Measurements from ENCODE around the gene DNAJC15. TPM values are rescaled to one million over a fixed set of nuclear protein-coding genes. Genes with fewer than 3 reads are reported as not detected.

Gene DNAJC15
- polyA plus RNA-seq, 1 donor from 2014 or later: 36.7 TPM

DNA sequence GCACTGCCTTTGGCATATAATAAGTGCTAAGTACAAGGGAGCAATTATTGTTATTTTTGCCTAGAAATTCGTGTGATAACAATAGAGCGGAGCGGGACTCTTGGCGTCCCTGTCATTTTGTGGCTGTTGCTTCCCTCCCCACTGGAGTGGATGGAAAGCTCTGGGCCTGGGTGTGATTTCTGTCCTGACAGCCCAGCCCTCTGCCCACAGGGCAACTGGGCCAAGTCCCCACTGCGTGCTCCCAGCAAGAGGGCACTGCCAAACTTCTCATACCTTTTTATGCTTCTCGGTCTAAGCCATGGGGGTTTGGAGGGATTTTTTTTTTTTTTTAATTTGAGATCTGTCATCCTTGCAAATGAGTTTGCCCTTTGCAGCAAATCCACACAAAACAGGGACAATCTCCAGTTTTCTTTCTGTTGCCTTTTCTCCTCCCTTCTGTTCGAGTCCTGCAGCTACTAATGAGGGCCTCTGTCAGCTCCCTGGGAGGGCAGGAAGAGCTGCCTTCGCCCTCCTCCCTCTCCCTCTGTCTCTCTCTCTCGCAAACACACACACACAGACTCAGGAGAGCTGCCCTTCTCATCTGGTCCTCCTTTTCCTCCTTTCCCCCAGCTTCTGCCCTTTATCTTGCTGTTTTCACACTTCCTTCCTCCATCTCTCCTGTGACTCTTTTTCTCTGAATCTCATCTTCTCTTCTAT is 103.9 kb downstream of the DNAJC15 start:
- Mint-ChIP-seq H3K36me3 (no peaks in the 10 kb centered on the region), H3K27ac (no peak overlapping the region), H3K4me3 (peak overlapping the region in 3 of 4 donors; percentile 2 to 75 (median 31))

DNA sequence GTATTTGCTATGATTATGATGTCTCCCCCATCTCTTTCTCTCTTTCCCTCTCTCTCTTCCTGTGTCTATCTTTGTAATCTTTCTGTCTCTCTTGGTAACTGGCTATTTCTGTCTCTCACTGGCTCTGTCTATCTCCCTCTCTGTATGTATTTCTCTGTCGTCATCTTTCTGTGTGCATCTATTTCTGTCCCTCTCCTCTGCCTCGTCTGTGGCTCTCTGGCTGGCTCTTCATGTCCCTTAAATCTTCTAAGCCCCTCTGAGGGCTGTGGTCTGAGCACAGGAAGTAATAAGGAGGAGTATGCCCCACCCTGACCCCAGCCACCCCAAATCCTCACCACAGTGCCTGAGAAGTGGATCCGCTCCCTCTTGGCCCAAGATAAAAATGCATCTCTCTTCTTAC is 104.4 kb downstream of the DNAJC15 start:
- Mint-ChIP-seq H3K36me3 (no peaks in the 10 kb centered on the region), H3K9me3 (peaks cover 0 to 2% (median 0%) of the 10 kb centered on the region in 3 donors), H3K27ac (no peak overlapping the region), H3K27me3 (peaks cover 19% of the 10 kb centered on the region), H3K4me1 (peaks cover 17 to 27% (median 25%) of the 10 kb centered on the region in 3 donors), H3K4me3 (peak overlapping the region; percentile 31 to 87 (median 76))

More for the DNA sequence above, 103.9 kb downstream of the DNAJC15 start:
- Mint-ChIP-seq H3K9me3 (peaks cover 0 to 2% (median 0%) of the 10 kb centered on the region in 3 donors), H3K4me1 (peaks cover 16 to 27% (median 25%) of the 10 kb centered on the region in 3 donors), H3K27me3 (peaks cover 19% of the 10 kb centered on the region)

DNA sequence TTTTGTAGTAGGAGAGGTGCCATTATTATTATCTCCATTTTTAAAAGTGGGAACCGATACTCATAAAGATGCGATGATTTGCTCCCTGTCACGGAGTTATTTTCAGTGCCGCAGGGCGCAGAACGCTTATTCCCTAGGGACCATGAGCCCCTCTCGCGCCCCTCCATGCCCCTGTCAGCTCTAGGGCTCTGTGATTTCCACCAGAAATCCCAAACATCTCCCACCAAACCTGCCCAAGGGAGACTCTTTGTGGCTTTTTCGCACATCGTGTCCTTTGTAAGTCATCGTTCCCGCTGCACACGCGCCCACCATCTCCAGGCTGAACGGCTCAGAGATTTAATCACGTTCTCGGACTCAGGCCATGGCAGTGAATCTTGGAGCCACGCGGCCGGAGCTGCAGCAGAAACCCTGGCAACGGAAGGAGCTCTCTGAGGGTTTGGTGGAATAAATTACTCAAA is 105.1 kb downstream of the DNAJC15 start:
- Mint-ChIP-seq H3K27me3 (peaks cover 19% of the 10 kb centered on the region), H3K36me3 (no peaks in the 10 kb centered on the region), H3K27ac (no peak overlapping the region), H3K4me1 (peaks cover 17 to 27% (median 25%) of the 10 kb centered on the region in 3 donors), H3K9me3 (peaks cover 0 to 2% (median 0%) of the 10 kb centered on the region in 3 donors), H3K4me3 (peak overlapping the region; percentile 65 to 87 (median 80))

DNA sequence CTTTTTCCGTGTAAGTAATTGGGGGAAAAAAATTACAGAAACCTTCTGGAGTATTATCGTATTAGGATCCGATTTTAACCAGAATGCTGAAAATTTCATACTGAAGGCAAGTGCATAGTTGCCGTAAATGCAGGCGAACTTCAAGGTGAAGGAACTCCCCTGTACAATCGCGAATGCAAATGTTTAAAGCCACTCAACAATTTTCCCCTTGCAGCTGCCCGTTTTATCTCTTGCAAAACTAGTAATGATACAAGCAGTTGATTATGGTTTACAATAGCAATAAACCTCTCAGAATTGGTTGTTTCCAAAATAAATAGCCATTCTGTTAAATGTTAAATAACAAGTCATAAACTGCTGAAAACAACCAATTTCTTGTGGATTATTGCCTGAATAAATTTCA is 105.7 kb downstream of the DNAJC15 start:
- H3K4me1 Mint-ChIP-seq: peaks cover 17 to 27% (median 25%) of the 10 kb centered on the region in 3 donors
- peak overlapping the region in 3 of 4 donors; percentile 65 to 87 (median 74) for H3K4me3 Mint-ChIP-seq
- no peak overlapping the region for H3K27ac Mint-ChIP-seq
- H3K36me3 Mint-ChIP-seq: no peaks in the 10 kb centered on the region
- H3K9me3 Mint-ChIP-seq: peaks cover 0 to 2% (median 0%) of the 10 kb centered on the region in 3 donors
- H3K27me3 Mint-ChIP-seq: peaks cover 19% of the 10 kb centered on the region

DNA sequence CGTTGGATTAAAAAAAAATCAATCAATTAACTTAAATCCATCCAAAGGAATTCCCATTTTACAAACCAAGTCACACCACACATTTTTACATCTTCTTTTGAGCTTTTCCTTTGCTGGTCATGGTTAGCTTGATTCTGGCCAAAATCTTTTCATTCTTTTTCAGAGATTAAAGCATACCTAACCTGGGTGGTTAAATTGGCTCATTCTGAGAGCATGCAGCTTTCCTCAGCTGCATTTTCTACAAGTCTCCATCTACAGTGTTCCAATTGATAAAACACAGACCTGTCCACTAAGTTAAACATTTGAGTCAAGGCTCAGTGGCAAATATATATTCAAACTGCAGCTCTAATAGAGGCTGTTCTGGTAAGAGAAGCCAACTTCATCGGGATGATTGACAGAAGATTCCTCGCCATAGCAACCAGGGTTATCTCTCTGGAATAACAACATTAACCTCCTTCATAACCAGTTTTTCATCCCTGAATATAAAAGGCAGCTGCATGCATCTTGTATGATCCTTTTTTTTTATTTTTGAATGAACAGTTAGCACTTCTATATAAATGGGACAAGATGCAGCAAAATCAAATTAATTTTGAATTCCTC is 106.2 kb downstream of the DNAJC15 start:
- Mint-ChIP-seq H3K4me3 (peak overlapping the region in 1 of 4 donors; percentile 13), H3K27ac (no peak overlapping the region), H3K36me3 (no peaks in the 10 kb centered on the region), H3K27me3 (peaks cover 20% of the 10 kb centered on the region), H3K4me1 (peaks cover 17 to 27% (median 25%) of the 10 kb centered on the region in 3 donors), H3K9me3 (peaks cover 0 to 2% (median 0%) of the 10 kb centered on the region in 3 donors)

DNA sequence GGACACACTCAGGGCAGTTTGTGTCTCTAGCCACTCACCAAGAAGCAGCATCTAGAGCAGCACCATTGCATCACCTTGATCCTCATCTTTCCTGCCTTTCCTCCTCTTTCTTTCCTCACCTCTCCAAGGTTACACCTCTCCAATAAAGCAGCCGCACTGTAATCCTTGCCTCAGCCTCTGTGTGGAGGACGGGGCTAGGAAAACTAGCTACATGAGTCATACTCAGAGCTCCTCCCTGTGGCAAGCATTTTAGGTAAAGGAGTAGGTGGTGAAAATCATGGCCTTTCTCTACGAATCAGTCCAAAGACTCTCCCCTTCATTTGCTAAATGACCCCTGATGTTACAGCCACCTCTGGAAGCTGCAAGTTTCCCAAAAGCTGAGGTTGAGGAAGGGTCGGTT is 108.9 kb downstream of the DNAJC15 start:
- H3K27me3 Mint-ChIP-seq: peaks cover 20% of the 10 kb centered on the region
- peaks cover 17 to 25% (median 20%) of the 10 kb centered on the region in 3 donors for H3K4me1 Mint-ChIP-seq
- no peaks in the 10 kb centered on the region for H3K9me3 Mint-ChIP-seq
- H3K36me3 Mint-ChIP-seq: no peaks in the 10 kb centered on the region
- H3K27ac Mint-ChIP-seq: no peak overlapping the region
- H3K4me3 Mint-ChIP-seq: no peak overlapping the region

DNA sequence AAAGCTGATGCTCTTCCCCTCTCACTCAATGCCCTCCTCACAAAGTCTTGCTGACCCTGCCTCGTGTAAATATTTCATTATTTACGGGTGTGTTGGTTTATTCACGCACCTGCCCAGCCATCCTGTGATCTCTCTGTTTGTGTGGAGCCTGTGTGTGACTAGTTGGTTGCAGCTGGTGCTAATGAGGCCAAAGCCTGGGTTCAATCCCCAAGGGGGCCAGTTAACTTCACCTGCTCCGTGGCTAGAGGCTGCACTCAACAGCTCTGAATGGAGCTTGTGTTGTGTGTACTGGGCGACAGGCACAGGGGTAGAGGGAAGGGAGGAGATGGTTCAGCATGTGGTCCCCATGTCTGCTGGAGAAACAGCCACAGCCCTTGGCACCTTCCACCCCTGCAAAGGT is 109.5 kb downstream of the DNAJC15 start:
- Mint-ChIP-seq H3K36me3 (no peaks in the 10 kb centered on the region), H3K27me3 (peaks cover 17% of the 10 kb centered on the region), H3K4me1 (peaks cover 10 to 19% (median 14%) of the 10 kb centered on the region in 3 donors), H3K9me3 (no peaks in the 10 kb centered on the region), H3K27ac (no peak overlapping the region), H3K4me3 (no peak overlapping the region)

DNA sequence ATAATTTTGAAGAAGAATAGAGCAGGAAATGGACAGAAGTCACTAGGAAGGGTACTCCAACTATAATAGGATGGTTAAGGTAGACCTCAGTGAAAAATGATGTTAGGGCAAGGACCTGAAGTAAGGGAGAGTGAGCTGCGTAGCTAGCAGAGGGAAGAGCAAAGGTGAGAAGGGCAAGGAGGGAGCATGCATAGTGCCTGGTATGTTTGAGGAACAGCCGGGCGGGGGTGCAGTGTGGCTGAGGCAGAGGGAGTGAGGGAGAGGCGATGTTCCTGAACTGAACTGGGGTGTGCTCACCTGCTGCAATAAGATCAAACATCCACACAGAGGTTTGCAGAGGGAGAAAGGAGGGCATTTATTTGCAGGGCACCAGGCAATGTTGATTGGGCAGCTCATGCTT is 110.4 kb downstream of the DNAJC15 start:
- H3K4me3 Mint-ChIP-seq: no peak overlapping the region
- H3K27ac Mint-ChIP-seq: no peak overlapping the region
- H3K4me1 Mint-ChIP-seq: peaks cover 5 to 14% (median 7%) of the 10 kb centered on the region in 3 donors
- H3K36me3 Mint-ChIP-seq: no peaks in the 10 kb centered on the region
- peaks cover 14% of the 10 kb centered on the region for H3K27me3 Mint-ChIP-seq
- no peaks in the 10 kb centered on the region for H3K9me3 Mint-ChIP-seq

DNA sequence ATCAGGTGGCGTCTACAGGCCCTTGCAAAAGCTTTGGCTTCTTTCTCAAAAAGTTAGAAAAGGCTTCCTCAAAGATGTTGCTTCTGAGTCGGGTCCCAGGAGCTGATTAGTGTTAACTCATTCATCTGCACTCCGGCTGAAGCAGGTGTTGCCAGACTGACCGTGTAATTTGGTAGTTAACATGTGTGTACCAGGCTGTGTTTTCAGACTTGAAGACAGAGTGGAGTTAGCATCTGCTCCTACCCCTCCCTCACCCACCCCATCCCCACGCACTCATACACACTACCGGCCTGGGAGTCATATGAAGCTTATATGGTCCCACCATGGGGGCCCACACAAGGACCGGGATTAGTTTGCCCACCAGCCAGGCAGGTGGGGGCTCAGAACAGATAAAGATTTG is 111.5 kb downstream of the DNAJC15 start:
- peaks cover 7% of the 10 kb centered on the region for H3K27me3 Mint-ChIP-seq
- H3K9me3 Mint-ChIP-seq: no peaks in the 10 kb centered on the region
- no peak overlapping the region for H3K27ac Mint-ChIP-seq
- no peak overlapping the region for H3K4me3 Mint-ChIP-seq
- H3K4me1 Mint-ChIP-seq: peaks cover 0 to 4% (median 1%) of the 10 kb centered on the region in 3 donors
- H3K36me3 Mint-ChIP-seq: no peaks in the 10 kb centered on the region

DNA sequence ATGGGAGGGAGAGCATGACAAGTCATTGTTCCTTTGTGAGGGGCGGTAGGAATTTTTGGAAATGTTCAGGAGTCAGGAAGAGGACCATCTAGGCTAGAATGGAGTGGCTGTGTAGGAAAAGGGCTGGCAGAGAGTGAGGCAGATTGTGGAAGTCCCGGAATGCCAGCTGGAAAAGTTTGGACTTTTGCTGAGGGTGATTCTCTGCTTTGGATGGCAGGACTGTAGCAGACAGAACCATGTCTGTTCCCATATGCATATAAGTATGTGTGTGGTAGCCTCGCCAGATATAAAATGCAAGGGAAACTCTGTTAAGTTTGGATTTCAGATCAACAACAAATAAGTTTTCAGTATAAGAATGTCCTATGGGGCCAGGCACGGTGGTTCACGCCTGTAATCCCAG is 112.1 kb downstream of the DNAJC15 start:
- Mint-ChIP-seq H3K36me3 (no peaks in the 10 kb centered on the region), H3K27me3 (peaks cover 7% of the 10 kb centered on the region), H3K4me1 (peaks cover 0 to 4% (median 1%) of the 10 kb centered on the region in 3 donors), H3K9me3 (no peaks in the 10 kb centered on the region), H3K27ac (no peak overlapping the region), H3K4me3 (peak overlapping the region in 1 of 4 donors; percentile 80)

DNA sequence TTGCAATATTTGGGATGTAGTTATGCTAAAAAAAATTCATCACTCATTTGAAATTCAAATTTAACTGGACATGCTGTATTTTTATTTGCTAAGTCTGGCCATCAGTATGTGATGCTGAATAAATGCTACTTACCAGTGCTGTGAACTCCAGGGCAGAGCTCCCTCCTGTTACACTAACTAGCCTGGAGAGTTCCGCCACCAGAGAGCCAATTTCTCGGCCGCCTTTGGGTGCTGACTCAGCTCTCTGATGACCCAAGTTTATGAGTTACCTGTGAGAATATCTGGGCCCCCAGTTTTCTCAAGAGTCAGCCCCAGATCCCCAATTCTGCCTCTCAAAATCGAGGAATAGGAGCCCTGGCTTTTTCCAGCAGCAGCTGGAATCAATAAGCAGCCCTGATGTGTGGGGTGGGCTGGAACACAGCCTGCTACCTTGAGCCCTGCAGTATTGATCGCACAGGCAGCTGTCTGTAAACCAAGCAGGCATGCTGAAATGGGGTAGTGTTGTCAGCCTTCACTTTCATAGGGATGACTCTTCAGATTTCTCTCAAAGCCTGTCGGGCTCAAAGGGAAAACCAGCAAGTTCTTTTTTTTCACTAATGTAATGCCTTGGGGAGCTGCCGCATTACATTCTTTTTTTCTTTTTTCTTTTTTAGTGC is 113.7 kb downstream of the DNAJC15 start:
- H3K27ac Mint-ChIP-seq: no peak overlapping the region
- peaks cover 0 to 4% (median 1%) of the 10 kb centered on the region in 3 donors for H3K4me1 Mint-ChIP-seq
- no peak overlapping the region for H3K4me3 Mint-ChIP-seq
- no peaks in the 10 kb centered on the region for H3K9me3 Mint-ChIP-seq
- H3K27me3 Mint-ChIP-seq: peaks cover 8% of the 10 kb centered on the region
- no peaks in the 10 kb centered on the region for H3K36me3 Mint-ChIP-seq

DNA sequence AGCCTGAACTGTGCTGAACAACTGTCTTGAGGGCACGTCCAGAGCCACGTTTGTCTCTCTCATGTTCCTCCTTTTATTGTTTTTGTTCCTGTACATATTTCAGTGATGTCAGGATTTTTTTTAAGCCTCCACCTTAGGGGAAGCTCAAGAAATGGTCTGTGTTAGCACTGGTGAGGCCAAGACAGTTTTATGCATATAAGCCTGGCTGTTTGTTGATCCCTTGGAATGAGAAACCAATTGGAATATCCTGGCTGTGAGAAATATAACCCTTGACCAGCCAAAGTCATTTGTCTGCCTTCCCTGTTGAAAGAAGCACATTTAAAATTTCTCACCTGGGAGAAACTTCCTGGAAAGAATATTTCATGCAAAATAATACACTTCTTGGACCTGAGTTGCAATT is 115.8 kb downstream of the DNAJC15 start:
- H3K27me3 Mint-ChIP-seq: peaks cover 8% of the 10 kb centered on the region
- H3K9me3 Mint-ChIP-seq: no peaks in the 10 kb centered on the region
- no peaks in the 10 kb centered on the region for H3K36me3 Mint-ChIP-seq
- H3K4me1 Mint-ChIP-seq: peaks cover 0 to 4% (median 0%) of the 10 kb centered on the region in 3 donors
- no peak overlapping the region for H3K4me3 Mint-ChIP-seq
- H3K27ac Mint-ChIP-seq: no peak overlapping the region

DNA sequence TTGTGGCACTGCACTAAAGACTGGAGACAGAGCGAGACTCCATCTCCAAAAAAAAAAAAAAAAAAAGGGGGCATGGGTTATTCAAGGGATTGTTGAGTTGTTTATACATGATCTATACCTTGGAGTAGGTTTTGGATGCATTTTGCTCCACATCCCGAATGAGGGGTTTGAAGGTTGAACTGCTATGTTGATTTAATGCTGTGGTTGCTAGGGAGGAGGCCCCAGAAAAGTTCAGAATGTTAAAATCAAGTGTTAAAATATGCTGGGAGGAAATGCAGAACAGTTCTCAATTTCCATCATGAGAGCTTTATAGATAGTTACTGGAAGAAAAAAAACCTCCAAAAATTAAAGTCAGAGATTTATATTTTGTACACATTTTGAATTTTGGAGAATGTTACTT is 116.5 kb downstream of the DNAJC15 start:
- Mint-ChIP-seq H3K27me3 (peaks cover 8% of the 10 kb centered on the region), H3K4me1 (peaks cover 0 to 4% (median 0%) of the 10 kb centered on the region in 3 donors), H3K27ac (no peak overlapping the region), H3K4me3 (no peak overlapping the region), H3K9me3 (no peaks in the 10 kb centered on the region), H3K36me3 (no peaks in the 10 kb centered on the region)

DNA sequence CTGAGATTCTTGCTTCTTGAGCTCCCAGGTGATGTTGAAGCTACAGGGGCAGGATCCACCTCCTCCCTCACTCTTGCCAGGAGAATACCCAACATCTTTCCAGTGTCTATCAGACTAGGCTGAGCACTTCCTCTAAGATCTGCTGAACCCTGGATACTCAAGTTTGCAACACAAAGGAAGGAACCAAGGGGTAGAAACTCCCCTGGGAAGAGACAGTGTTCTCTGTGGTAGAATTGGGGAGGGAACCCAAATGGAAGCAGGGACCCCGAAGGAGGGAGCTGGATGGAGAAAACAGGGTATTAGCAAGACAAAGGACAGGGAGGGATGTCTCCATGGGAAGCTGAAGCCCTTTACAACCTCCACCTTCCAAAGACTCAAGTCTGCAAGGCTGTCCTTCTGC is 117.6 kb downstream of the DNAJC15 start:
- Mint-ChIP-seq H3K4me1 (peaks cover 0 to 4% (median 0%) of the 10 kb centered on the region in 3 donors), H3K9me3 (no peaks in the 10 kb centered on the region), H3K27ac (no peak overlapping the region), H3K27me3 (peaks cover 8% of the 10 kb centered on the region), H3K36me3 (no peaks in the 10 kb centered on the region), H3K4me3 (no peak overlapping the region)

DNA sequence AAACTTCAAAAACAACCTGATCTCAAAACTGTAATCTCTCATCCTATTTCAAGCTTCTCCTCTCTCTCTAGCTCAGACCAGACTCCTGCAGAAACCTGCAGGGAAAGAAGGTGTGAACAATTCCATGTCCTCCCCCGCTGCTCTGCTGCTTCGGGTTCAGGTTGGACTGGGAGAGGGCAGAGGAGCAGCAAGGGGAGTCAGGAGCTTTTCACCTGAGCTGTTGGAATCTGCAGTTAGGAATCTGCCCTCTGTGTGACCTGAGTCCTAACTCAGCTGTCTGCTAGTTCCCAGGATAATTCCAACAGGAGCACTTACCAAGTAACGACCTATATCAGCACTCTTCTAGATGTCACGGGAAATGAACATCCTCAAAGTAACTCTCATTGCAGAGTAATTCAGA is 118.3 kb downstream of the DNAJC15 start:
- H3K36me3 Mint-ChIP-seq: no peaks in the 10 kb centered on the region
- H3K4me1 Mint-ChIP-seq: peaks cover 0 to 4% (median 0%) of the 10 kb centered on the region in 3 donors
- H3K27ac Mint-ChIP-seq: no peak overlapping the region
- H3K27me3 Mint-ChIP-seq: peaks cover 8% of the 10 kb centered on the region
- no peak overlapping the region for H3K4me3 Mint-ChIP-seq
- no peaks in the 10 kb centered on the region for H3K9me3 Mint-ChIP-seq
